Neural cell (in vitro differentiated cells): ENCODE data around the gene DCUN1D1. TPM values are rescaled to one million over a fixed set of nuclear protein-coding genes. Genes with fewer than 3 reads are reported as not detected.

Source experiments
- H2AFZ ChIP-seq: fragments of 200-600, 300-800 bp; sonication (generic), shearing (Covaris generic); 2 replicates; pipeline ENCODE4 v1.6.0; 2014; ENCODE audit warnings: low read depth, mild to moderate bottlenecking, antibody characterized with exemption, low read length, moderate library complexity
- H3F3A ChIP-seq: fragments of 200-600 bp; shearing (Covaris generic); 2 replicates; pipeline ENCODE4 v1.6.1; 2016; ENCODE audit warnings: mild to moderate bottlenecking, moderate library complexity, mixed read lengths, antibody characterized with exemption, low read length; ENCODE audit not compliant: insufficient read depth, poor library complexity, severe bottlenecking
- H3K27ac ChIP-seq: fragments of 200-600, 300-800 bp; sonication (generic), shearing (Covaris generic); 2 replicates; pipeline ENCODE4 v1.5.1; 2014; ENCODE audit warnings: mild to moderate bottlenecking, low read length, moderate library complexity
- H3K27me3 ChIP-seq: fragments of 300-800, 200-600 bp; sonication (generic), shearing (Covaris generic); 2 replicates; pipeline ENCODE4 v1.6.0; 2014; ENCODE audit warnings: mild to moderate bottlenecking, low read depth, low read length, moderate library complexity; ENCODE audit not compliant: insufficient read depth
- H3K36me3 ChIP-seq: fragments of 300-800, 200-600 bp; sonication (generic), shearing (Covaris generic); 2 replicates; pipeline ENCODE4 v1.5.1; 2014; ENCODE audit warnings: mild to moderate bottlenecking, antibody characterized with exemption, low read length, moderate library complexity; ENCODE audit not compliant: insufficient read depth
- H3K4me2 ChIP-seq: fragments of 300-800, 200-600 bp; sonication (generic), shearing (Covaris generic); 2 replicates; pipeline ENCODE4 v1.6.0; 2014; ENCODE audit warnings: mild to moderate bottlenecking, low read length
- H3K4me3 ChIP-seq: fragments of 300-800, 200-600 bp; sonication (generic), shearing (Covaris generic); 2 replicates; pipeline ENCODE4 v1.5.1; 2014; ENCODE audit warnings: mild to moderate bottlenecking, low read length, moderate library complexity
- H3K79me2 ChIP-seq: fragments of 200-600 bp; shearing (Covaris generic); replicated peaks from 2 replicates; pipeline ENCODE4 v1.6.0; 2014; ENCODE audit warnings: mild to moderate bottlenecking, low read length, moderate library complexity; ENCODE audit not compliant: insufficient read depth
- H3K9ac ChIP-seq: fragments of 300-800, 200-600 bp; sonication (generic), shearing (Covaris generic); 2 replicates; pipeline ENCODE4 v1.6.1; 2016; ENCODE audit warnings: mild to moderate bottlenecking, low read length, mixed read lengths
- H3K9me2 ChIP-seq: fragments of 200-600 bp; shearing (Covaris generic); 2 replicates; pipeline ENCODE4 v1.6.1; 2016; ENCODE audit warnings: mild to moderate bottlenecking, low read length, mixed read lengths; ENCODE audit not compliant: insufficient read depth
- H3K9me3 ChIP-seq: fragments of 200-600, 300-800 bp; sonication (generic), shearing (Covaris generic); 2 replicates; pipeline ENCODE4 v1.6.1; 2016; ENCODE audit warnings: mild to moderate bottlenecking, mixed run types, low read length, moderate library complexity, mixed read lengths
- H4K20me1 ChIP-seq: fragments of 200-600 bp; shearing (Covaris generic); 2 replicates; pipeline ENCODE4 v1.6.1; 2016; ENCODE audit warnings: mild to moderate bottlenecking, mixed run types; ENCODE audit not compliant: insufficient read depth
- CTCF ChIP-seq: fragments of 450-650 bp; IDR thresholded peaks from 2 replicates; pipeline ENCODE4 v1.5.1; 2014; ENCODE audit warnings: antibody characterized with exemption, mild to moderate bottlenecking, moderate library complexity; ENCODE audit not compliant: poor library complexity, severe bottlenecking
- EP300 ChIP-seq: fragments of 450-650 bp; conservative IDR thresholded peaks from 2 replicates; pipeline ENCODE4 v1.6.1; 2014; ENCODE audit warnings: antibody characterized with exemption, mild to moderate bottlenecking, moderate library complexity; ENCODE audit not compliant: poor library complexity, severe bottlenecking
- EZH2 ChIP-seq: fragments of 200-600, 300-800 bp; shearing (Covaris generic), sonication (generic); IDR thresholded peaks from 2 replicates; pipeline ENCODE4 v1.6.1; 2014; ENCODE audit warnings: antibody characterized with exemption, low read length, borderline replicate concordance, mild to moderate bottlenecking; ENCODE audit not compliant: insufficient read depth, poor library complexity, severe bottlenecking
- MXI1 ChIP-seq: fragments of 450-650 bp; conservative IDR thresholded peaks from 2 replicates; pipeline ENCODE4 v1.6.1; 2014; ENCODE audit warnings: antibody characterized with exemption, mild to moderate bottlenecking; ENCODE audit not compliant: poor library complexity, severe bottlenecking
- POLR2AphosphoS5 ChIP-seq: IDR thresholded peaks from 2 replicates; pipeline ENCODE4 v1.6.1; 2012
- RAD21 ChIP-seq: fragments of 450-650 bp; conservative IDR thresholded peaks from 2 replicates; pipeline ENCODE4 v1.6.1; 2014; ENCODE audit warnings: antibody characterized with exemption, mild to moderate bottlenecking, moderate library complexity
- REST ChIP-seq: IDR thresholded peaks from 2 replicates; pipeline ENCODE4 v1.6.1; 2012; ENCODE audit warnings: borderline replicate concordance
- SMC3 ChIP-seq: fragments of 450-650 bp; conservative IDR thresholded peaks from 2 replicates; pipeline ENCODE4 v1.6.1; 2014; ENCODE audit warnings: antibody characterized with exemption, mild to moderate bottlenecking, moderate library complexity; ENCODE audit not compliant: poor library complexity
- TAF1 ChIP-seq: IDR thresholded peaks from 2 replicates; pipeline ENCODE4 v1.6.1; 2012; ENCODE audit warnings: low read depth
- polyA plus RNA-seq: library from polyadenylated mRNA; depleted of rRNA; stranded (reverse); fragments of >200 nt; gene quantifications from 2 replicates; pipeline ENCODE4 v1.2.3, GENCODE V29; 2014

Gene DCUN1D1
- polyA plus RNA-seq, 1 donor from 2014 or later, result 33.4 TPM

GRCh38 chr3:182902236-182902635 is 78.1 kb downstream of the DCUN1D1 start:
- Histone ChIP-seq H2AFZ (no peak overlapping the region), H3K9ac (no peak overlapping the region), H4K20me1 (no peaks in the 10 kb centered on the region), H3K36me3 (no peaks in the 10 kb centered on the region), H3K79me2 (no peaks in the 10 kb centered on the region), H3K4me2 (no peak overlapping the region), H3K27me3 (no peaks in the 10 kb centered on the region), H3F3A (no peaks in the 10 kb centered on the region), H3K9me2 (no peaks in the 10 kb centered on the region), H3K9me3 (no peaks in the 10 kb centered on the region), H3K4me3 (no peak overlapping the region), H3K27ac (no peak overlapping the region)
- TF ChIP-seq MXI1, result no peak

- TF ChIP-seq EZH2 (no peak), CTCF (no peak)
- Histone ChIP-seq H3K27ac (no peak overlapping the region), H3K4me2 (no peak overlapping the region), H3K9me3 (no peaks in the 10 kb centered on the region), H3F3A (no peaks in the 10 kb centered on the region), H2AFZ (no peak overlapping the region), H3K9me2 (no peaks in the 10 kb centered on the region), H4K20me1 (no peaks in the 10 kb centered on the region), H3K4me3 (no peak overlapping the region), H3K36me3 (no peaks in the 10 kb centered on the region), H3K27me3 (no peaks in the 10 kb centered on the region), H3K79me2 (no peaks in the 10 kb centered on the region), H3K9ac (no peak overlapping the region)
Measured at GRCh38 chr3:182896553-182896952, 83.8 kb downstream of the DCUN1D1 start.

- peaks cover 5% of the 10 kb centered on the region for H3K36me3 ChIP-seq
- no peak overlapping the region for H2AFZ ChIP-seq
- no peaks in the 10 kb centered on the region for H3K27me3 ChIP-seq
- H3F3A ChIP-seq, result no peaks in the 10 kb centered on the region
- H3K4me3 ChIP-seq, result no peak overlapping the region
- H3K9ac ChIP-seq, result no peak overlapping the region
- no peaks in the 10 kb centered on the region for H3K79me2 ChIP-seq
- TF ChIP-seq TAF1, result no peak
- TF ChIP-seq CTCF, result no peak
- no peak for TF ChIP-seq REST
- no peak for TF ChIP-seq EP300
- no peak for TF ChIP-seq MXI1
- TF ChIP-seq RAD21, result no peak
- TF ChIP-seq SMC3, result no peak
- TF ChIP-seq POLR2AphosphoS5, result no peak
- TF ChIP-seq EZH2, result no peak
- H4K20me1 ChIP-seq, result no peaks in the 10 kb centered on the region
- no peak overlapping the region for H3K27ac ChIP-seq
- H3K4me2 ChIP-seq, result no peak overlapping the region
- no peaks in the 10 kb centered on the region for H3K9me2 ChIP-seq
- no peaks in the 10 kb centered on the region for H3K9me3 ChIP-seq
Measured at GRCh38 chr3:182895513-182896112, 84.7 kb downstream of the DCUN1D1 start.
